HepG2 (cell line): ENCODE data around the gene ZNF526. TPM values are rescaled to one million over a fixed set of nuclear protein-coding genes. Genes with fewer than 3 reads are reported as not detected.

ENCODE experiments used
- HNRNPK ChIP-seq: fragments of 200-400 bp; formaldehyde crosslinking; IDR thresholded peaks from 2 replicates; pipeline ENCODE4 v1.6.1; 2018; ENCODE audit warnings: low read length, low read depth, moderate library complexity, mild to moderate bottlenecking; ENCODE audit not compliant: poor library complexity, severe bottlenecking
- RBAK ChIP-seq: sonication (generic); formaldehyde crosslinking; IDR thresholded peaks from 2 replicates; pipeline ENCODE4 v1.5.1; 2020; ENCODE audit warnings: mild to moderate bottlenecking, missing genetic modification reagents
- RFX1 ChIP-seq: fragments of 450-650 bp; IDR thresholded peaks from 2 replicates; pipeline ENCODE4 v1.6.1; 2017
- SAP130 ChIP-seq: IDR thresholded peaks from 2 replicates; pipeline ENCODE4 v1.6.1; 2016; ENCODE audit warnings: low read depth
- ZNF468 ChIP-seq: sonication (generic); formaldehyde crosslinking; IDR thresholded peaks from 2 replicates; pipeline ENCODE4 v1.8.0; 2022; ENCODE audit warnings: mild to moderate bottlenecking, moderate library complexity, missing genetic modification reagents
- polyA plus RNA-seq, 8 experiments: library from polyadenylated mRNA; depleted of rRNA in 3 of 8; stranded (reverse) in 7 of 8; unstranded in 1 of 8; fragments of >200 nt; fragmentation: Illumina TruSeq in 4 of 8; extraction: Trizol in 4 of 8; gene quantifications; 2 replicates each; pipeline versions ENCODE4 v1.2.1 to v1.2.3, GENCODE V29; 2011 to 2016; ENCODE audit warnings: low read depth in 4 of 8, missing spikeins in 1 of 8, mixed read lengths in 1 of 8; ENCODE audit not compliant: insufficient read depth in 1 of 8
- total RNA-seq, 5 experiments: library from RNA; depleted of rRNA; stranded (reverse); fragments of >200 nt; fragmentation: Illumina TruSeq; extraction: Trizol; gene quantifications; 2 replicates each; pipeline ENCODE4 v1.2.3, GENCODE V29; 2016; ENCODE audit warnings: low read depth in 1 of 5
- TF ChIP-seq, protein P1 (sequence below): sonication (generic); formaldehyde crosslinking; IDR thresholded peaks from 2 replicates; pipeline ENCODE4 v1.9.0; 2022; ENCODE audit warnings: missing genetic modification reagents, mild to moderate bottlenecking, borderline replicate concordance
- TF ChIP-seq, protein P2 (sequence below): sonication (generic); formaldehyde crosslinking; IDR thresholded peaks from 2 replicates; pipeline ENCODE4 v1.4.0; 2020; ENCODE audit warnings: mild to moderate bottlenecking, missing genetic modification reagents
- TF ChIP-seq, protein P3 (sequence below): IDR thresholded peaks from 2 replicates; pipeline ENCODE4 v1.6.1; 2016; ENCODE audit warnings: missing genetic modification reagents, missing compliant biosample characterization
- TF ChIP-seq, protein P4 (sequence below): sonication (generic); formaldehyde crosslinking; IDR thresholded peaks from 2 replicates; pipeline ENCODE4 v1.8.1; 2022; ENCODE audit warnings: mild to moderate bottlenecking, missing genetic modification reagents
- TF ChIP-seq, protein P5 (sequence below): sonication (generic); formaldehyde crosslinking; IDR thresholded peaks from 2 replicates; pipeline ENCODE4 v1.5.1; 2020; ENCODE audit warnings: mild to moderate bottlenecking, missing genetic modification reagents, borderline replicate concordance

Gene ZNF526
- total and polyA plus RNA-seq, 2 of the 13 experiments (the other 11 are each of a cell fraction or from before 2014, with no cell fraction given): 3.3 to 8.4 TPM

DNA sequence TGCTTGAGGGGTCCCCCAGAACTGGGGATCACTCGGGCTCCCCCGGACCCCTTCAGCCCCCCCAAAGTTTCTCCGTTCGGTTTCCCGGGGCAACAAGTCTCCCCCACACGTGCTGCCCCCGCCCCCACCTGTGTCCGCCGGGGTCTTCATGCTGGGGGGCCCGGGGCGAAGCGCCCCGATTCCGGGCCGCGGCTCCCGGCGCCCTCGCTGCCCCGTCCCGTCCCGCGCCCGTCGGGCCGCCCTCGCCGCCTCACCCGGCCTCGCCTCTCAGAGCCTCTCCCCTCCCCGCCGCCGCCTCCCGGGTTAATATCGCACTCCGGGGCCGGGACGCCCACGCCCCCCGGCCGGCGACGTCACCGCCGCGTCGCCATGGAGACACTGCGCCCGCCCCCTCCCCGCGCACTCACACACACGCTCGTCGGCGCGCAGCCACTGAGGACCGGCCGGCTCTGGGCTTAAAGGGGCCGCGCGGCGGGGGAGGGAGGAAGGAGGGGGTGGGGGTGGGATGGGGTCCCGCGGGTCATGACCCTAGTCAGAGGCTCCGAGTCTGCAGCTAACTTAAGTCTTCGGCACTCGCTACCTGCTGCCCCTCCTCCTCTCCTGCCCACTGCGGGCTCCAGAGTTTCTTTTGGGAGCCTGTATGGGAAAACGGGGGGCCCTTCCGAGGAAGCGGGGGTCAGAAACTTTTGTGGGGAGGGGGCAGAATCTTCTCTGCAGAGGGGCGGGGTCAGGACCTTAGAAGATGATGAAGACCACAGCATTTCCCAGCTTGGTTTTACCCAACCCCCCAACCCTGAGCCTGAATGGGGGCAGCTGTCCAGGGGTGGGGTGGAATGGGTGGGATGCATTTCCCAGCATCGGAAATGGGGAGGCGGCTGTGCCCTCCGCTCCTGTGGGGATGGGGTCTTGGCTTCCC lies 35.0 kb downstream of the ZNF526 start, which contains the start of gene ERF (continued):
- TF ChIP-seq, protein P1, sequence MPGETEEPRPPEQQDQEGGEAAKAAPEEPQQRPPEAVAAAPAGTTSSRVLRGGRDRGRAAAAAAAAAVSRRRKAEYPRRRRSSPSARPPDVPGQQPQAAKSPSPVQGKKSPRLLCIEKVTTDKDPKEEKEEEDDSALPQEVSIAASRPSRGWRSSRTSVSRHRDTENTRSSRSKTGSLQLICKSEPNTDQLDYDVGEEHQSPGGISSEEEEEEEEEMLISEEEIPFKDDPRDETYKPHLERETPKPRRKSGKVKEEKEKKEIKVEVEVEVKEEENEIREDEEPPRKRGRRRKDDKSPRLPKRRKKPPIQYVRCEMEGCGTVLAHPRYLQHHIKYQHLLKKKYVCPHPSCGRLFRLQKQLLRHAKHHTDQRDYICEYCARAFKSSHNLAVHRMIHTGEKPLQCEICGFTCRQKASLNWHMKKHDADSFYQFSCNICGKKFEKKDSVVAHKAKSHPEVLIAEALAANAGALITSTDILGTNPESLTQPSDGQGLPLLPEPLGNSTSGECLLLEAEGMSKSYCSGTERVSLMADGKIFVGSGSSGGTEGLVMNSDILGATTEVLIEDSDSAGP (CRISPR knock-in tag): peak; percentile 97
- TF ChIP-seq RFX1 (peak; percentile 81), RBAK (CRISPR knock-in tag) (no peak), SAP130 (CRISPR knock-in tag) (peak; percentile 90), HNRNPK (peak; percentile 81), ZNF468 (CRISPR knock-in tag) (no peak)
- TF ChIP-seq, protein P2, sequence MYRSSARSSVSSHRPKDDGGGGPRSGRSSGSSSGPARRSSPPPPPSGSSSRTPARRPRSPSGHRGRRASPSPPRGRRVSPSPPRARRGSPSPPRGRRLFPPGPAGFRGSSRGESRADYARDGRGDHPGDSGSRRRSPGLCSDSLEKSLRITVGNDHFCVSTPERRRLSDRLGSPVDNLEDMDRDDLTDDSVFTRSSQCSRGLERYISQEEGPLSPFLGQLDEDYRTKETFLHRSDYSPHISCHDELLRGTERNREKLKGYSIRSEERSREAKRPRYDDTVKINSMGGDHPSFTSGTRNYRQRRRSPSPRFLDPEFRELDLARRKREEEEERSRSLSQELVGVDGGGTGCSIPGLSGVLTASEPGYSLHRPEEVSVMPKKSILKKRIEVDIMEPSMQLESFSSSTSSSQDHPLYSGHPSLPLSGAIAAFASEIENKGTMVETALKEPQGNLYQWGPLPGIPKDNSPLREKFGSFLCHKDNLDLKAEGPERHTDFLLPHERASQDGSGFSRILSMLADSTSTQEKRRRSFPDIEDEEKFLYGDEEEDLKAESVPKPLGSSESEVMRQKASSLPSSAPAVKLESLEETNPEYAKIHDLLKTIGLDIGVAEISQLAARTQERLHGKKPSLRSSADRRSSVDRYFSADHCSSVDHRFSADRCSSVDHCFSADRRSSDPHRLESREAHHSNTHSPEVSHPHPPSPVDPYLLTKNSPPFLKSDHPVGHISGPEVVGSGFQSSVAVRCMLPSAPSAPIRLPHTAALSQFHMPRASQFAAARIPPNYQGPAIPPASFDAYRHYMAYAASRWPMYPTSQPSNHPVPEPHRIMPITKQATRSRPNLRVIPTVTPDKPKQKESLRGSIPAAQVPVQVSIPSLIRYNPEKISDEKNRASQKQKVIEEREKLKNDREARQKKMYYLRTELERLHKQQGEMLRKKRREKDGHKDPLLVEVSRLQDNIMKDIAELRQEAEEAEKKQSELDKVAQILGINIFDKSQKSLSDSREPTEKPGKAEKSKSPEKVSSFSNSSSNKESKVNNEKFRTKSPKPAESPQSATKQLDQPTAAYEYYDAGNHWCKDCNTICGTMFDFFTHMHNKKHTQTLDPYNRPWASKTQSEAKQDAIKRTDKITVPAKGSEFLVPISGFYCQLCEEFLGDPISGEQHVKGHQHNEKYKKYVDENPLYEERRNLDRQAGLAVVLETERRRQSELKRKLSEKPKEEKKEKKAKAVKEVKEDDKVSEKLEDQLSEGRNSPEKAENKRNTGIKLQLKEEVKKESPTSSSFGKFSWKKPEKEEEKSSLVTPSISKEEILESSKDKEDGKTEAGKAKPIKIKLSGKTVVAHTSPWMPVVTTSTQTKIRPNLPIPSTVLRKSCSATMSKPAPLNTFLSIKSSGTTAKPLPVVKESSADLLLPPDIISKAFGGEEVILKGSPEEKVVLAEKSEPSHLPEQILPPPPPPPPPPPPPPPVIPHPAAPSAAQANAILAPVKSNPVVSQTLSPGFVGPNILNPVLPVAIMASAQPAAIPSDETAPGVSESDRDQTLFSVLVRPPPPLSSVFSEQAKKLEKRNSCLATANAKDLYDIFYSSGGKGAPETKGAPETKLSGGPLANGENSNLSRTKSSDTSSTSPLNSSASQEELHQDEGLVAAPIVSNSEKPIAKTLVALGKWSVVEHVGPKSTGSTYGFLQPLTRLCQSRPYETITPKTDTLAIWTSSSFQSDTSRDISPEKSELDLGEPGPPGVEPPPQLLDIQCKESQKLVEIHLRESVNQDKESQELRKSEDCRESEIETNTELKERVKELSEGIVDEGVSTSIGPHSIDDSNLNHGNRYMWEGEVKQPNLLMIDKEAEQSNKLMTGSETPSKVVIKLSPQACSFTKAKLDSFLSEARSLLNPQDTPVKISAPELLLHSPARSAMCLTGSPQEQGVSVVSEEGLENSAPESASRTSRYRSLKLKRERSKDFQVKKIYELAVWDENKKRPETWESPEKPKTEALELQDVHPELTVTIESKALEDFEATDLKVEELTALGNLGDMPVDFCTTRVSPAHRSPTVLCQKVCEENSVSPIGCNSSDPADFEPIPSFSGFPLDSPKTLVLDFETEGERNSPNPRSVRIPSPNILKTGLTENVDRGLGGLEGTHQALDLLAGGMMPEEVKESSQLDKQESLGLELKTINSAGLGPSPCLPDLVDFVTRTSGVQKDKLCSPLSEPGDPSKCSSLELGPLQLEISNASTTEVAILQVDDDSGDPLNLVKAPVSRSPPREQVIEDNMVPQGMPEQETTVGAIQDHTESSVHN: peak; percentile 23; the same call in 1 of the 2 replicates
- TF ChIP-seq, protein P3, sequence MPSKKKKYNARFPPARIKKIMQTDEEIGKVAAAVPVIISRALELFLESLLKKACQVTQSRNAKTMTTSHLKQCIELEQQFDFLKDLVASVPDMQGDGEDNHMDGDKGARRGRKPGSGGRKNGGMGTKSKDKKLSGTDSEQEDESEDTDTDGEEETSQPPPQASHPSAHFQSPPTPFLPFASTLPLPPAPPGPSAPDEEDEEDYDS (CRISPR knock-in tag): peak; percentile 97
- TF ChIP-seq, protein P4, sequence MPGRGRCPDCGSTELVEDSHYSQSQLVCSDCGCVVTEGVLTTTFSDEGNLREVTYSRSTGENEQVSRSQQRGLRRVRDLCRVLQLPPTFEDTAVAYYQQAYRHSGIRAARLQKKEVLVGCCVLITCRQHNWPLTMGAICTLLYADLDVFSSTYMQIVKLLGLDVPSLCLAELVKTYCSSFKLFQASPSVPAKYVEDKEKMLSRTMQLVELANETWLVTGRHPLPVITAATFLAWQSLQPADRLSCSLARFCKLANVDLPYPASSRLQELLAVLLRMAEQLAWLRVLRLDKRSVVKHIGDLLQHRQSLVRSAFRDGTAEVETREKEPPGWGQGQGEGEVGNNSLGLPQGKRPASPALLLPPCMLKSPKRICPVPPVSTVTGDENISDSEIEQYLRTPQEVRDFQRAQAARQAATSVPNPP (CRISPR knock-in tag): peak; percentile 29; the same call in 1 of the 2 replicates
- TF ChIP-seq, protein P5, sequence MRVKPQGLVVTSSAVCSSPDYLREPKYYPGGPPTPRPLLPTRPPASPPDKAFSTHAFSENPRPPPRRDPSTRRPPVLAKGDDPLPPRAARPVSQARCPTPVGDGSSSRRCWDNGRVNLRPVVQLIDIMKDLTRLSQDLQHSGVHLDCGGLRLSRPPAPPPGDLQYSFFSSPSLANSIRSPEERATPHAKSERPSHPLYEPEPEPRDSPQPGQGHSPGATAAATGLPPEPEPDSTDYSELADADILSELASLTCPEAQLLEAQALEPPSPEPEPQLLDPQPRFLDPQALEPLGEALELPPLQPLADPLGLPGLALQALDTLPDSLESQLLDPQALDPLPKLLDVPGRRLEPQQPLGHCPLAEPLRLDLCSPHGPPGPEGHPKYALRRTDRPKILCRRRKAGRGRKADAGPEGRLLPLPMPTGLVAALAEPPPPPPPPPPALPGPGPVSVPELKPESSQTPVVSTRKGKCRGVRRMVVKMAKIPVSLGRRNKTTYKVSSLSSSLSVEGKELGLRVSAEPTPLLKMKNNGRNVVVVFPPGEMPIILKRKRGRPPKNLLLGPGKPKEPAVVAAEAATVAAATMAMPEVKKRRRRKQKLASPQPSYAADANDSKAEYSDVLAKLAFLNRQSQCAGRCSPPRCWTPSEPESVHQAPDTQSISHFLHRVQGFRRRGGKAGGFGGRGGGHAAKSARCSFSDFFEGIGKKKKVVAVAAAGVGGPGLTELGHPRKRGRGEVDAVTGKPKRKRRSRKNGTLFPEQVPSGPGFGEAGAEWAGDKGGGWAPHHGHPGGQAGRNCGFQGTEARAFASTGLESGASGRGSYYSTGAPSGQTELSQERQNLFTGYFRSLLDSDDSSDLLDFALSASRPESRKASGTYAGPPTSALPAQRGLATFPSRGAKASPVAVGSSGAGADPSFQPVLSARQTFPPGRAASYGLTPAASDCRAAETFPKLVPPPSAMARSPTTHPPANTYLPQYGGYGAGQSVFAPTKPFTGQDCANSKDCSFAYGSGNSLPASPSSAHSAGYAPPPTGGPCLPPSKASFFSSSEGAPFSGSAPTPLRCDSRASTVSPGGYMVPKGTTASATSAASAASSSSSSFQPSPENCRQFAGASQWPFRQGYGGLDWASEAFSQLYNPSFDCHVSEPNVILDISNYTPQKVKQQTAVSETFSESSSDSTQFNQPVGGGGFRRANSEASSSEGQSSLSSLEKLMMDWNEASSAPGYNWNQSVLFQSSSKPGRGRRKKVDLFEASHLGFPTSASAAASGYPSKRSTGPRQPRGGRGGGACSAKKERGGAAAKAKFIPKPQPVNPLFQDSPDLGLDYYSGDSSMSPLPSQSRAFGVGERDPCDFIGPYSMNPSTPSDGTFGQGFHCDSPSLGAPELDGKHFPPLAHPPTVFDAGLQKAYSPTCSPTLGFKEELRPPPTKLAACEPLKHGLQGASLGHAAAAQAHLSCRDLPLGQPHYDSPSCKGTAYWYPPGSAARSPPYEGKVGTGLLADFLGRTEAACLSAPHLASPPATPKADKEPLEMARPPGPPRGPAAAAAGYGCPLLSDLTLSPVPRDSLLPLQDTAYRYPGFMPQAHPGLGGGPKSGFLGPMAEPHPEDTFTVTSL (CRISPR knock-in tag): no peak
